Measurements from ENCODE around the gene LMO2.

GRCh38 chr11:33936725-33937604, 45.1 kb upstream of the LMO2 start:
- no peak for TF ChIP-seq CTCF (IDR thresholded peaks at IDR 0.05)
- TF ChIP-seq EZH2 (IDR thresholded peaks at IDR 0.05; ENCODE audit: borderline replicate concordance, insufficient read depth, low read depth, low read length, poor library complexity, severe bottlenecking) = no peak
